H9 (cell line): ENCODE results near the gene CYTH4. TPM values are rescaled to one million over a fixed set of nuclear protein-coding genes. Genes with fewer than 3 reads are reported as not detected.

Experiments
- DNase-seq: peaks from one replicate; pipeline ENCODE4 v3.0.0-alpha.2; 2017
- H2AFZ ChIP-seq: one replicate; pipeline ENCODE4 v1.6.1; 2013; ENCODE audit warnings: mild to moderate bottlenecking, low read length, control low read depth, moderate library complexity
- H2AK5ac ChIP-seq: 2 replicates; pipeline ENCODE4 v1.6.1; 2013; ENCODE audit warnings: low read length, control low read depth, mixed read lengths; ENCODE audit not compliant: insufficient read length
- H2BK120ac ChIP-seq: one replicate; pipeline ENCODE4 v1.6.1; 2013; ENCODE audit warnings: low read depth, mild to moderate bottlenecking, low read length, control low read depth, inconsistent platforms; ENCODE audit not compliant: poor library complexity, severe bottlenecking
- H2BK12ac ChIP-seq: 2 replicates; pipeline ENCODE4 v1.6.1; 2013; ENCODE audit warnings: low read length, control low read depth, mixed read lengths, low read depth; ENCODE audit not compliant: insufficient read length
- H2BK15ac ChIP-seq: 2 replicates; pipeline ENCODE4 v1.6.1; 2013; ENCODE audit warnings: low read depth, low read length, control low read depth
- H2BK20ac ChIP-seq: one replicate; pipeline ENCODE4 v1.6.1; 2013; ENCODE audit warnings: low read depth, mild to moderate bottlenecking, low read length, control low read depth, inconsistent platforms; ENCODE audit not compliant: poor library complexity, severe bottlenecking
- H2BK5ac ChIP-seq: 2 replicates; pipeline ENCODE4 v1.6.1; 2013; ENCODE audit warnings: low read length, control low read depth, mixed read lengths; ENCODE audit not compliant: insufficient read length
- H3K14ac ChIP-seq: 2 replicates; pipeline ENCODE4 v1.6.1; 2013; ENCODE audit warnings: low read length, control low read depth; ENCODE audit not compliant: insufficient read depth
- H3K18ac ChIP-seq: 2 replicates; pipeline ENCODE4 v1.6.1; 2013; ENCODE audit warnings: low read depth, mild to moderate bottlenecking, mixed read lengths, low read length, control low read depth; ENCODE audit not compliant: insufficient read length
- H3K23ac ChIP-seq: 2 replicates; pipeline ENCODE4 v1.6.1; 2013; ENCODE audit warnings: low read length, control low read depth, mixed read lengths, low read depth; ENCODE audit not compliant: insufficient read length
- H3K23me2 ChIP-seq: 2 replicates; pipeline ENCODE4 v1.6.1; 2013; ENCODE audit warnings: low read depth, mild to moderate bottlenecking, mixed read lengths, low read length, control low read depth; ENCODE audit not compliant: insufficient read length, poor library complexity, severe bottlenecking
- H3K27ac ChIP-seq: 2 replicates; pipeline ENCODE4 v1.5.1; 2013; ENCODE audit warnings: low read length, control low read depth, mixed read lengths, low read depth; ENCODE audit not compliant: insufficient read length
- H3K27me3 ChIP-seq: 2 replicates; pipeline ENCODE4 v1.6.1; 2013; ENCODE audit warnings: low read length, control low read depth, inconsistent platforms; ENCODE audit not compliant: insufficient read depth
- H3K4ac ChIP-seq: 2 replicates; pipeline ENCODE4 v1.6.1; 2013; ENCODE audit warnings: low read depth, mild to moderate bottlenecking, control low read depth, inconsistent platforms, low read length, moderate library complexity
- H3K4me1 ChIP-seq: 2 replicates; pipeline ENCODE4 v1.6.1; 2013; ENCODE audit warnings: low read length, control low read depth, inconsistent platforms; ENCODE audit not compliant: insufficient read depth
- H3K4me2 ChIP-seq: 2 replicates; pipeline ENCODE4 v1.6.1; 2013; ENCODE audit warnings: low read length, control low read depth, mixed read lengths; ENCODE audit not compliant: insufficient read length, insufficient read depth
- H3K56ac ChIP-seq: 2 replicates; pipeline ENCODE4 v1.6.1; 2013; ENCODE audit warnings: low read depth, mild to moderate bottlenecking, mixed read lengths, low read length, control low read depth; ENCODE audit not compliant: insufficient read length
- H3K79me1 ChIP-seq: 2 replicates; pipeline ENCODE4 v1.6.1; 2013; ENCODE audit warnings: low read depth, mild to moderate bottlenecking, moderate library complexity, low read length, control low read depth, inconsistent platforms; ENCODE audit not compliant: insufficient read depth, poor library complexity, severe bottlenecking
- H3K79me2 ChIP-seq: 2 replicates; pipeline ENCODE4 v1.6.1; 2013; ENCODE audit warnings: low read length, control low read depth, inconsistent platforms; ENCODE audit not compliant: insufficient read depth
- H3K9ac ChIP-seq: 2 replicates; pipeline ENCODE4 v1.6.1; 2013; ENCODE audit warnings: low read length, control low read depth, mixed read lengths; ENCODE audit not compliant: insufficient read length; ENCODE audit errors: extremely low read depth
- H3K9me3 ChIP-seq: one replicate; pipeline ENCODE4 v1.6.1; 2013; ENCODE audit warnings: low read depth, low read length, inconsistent platforms; ENCODE audit not compliant: control insufficient read depth
- H3T11ph ChIP-seq: one replicate; pipeline ENCODE4 v1.6.1; 2013; ENCODE audit warnings: mild to moderate bottlenecking, low read length, control low read depth, inconsistent platforms
- H4K20me1 ChIP-seq: one replicate; pipeline ENCODE4 v1.6.1; 2013; ENCODE audit not compliant: control insufficient read depth, insufficient read length, insufficient read depth
- H4K5ac ChIP-seq: 2 replicates; pipeline ENCODE4 v1.6.1; 2013; ENCODE audit warnings: low read depth, mild to moderate bottlenecking, mixed read lengths, low read length, control low read depth; ENCODE audit not compliant: insufficient read length
- H4K8ac ChIP-seq: replicated peaks from 2 replicates; pipeline ENCODE4 v1.6.1; 2013; ENCODE audit warnings: low read length, control low read depth, mixed read lengths, low read depth; ENCODE audit not compliant: insufficient read length
- H4K91ac ChIP-seq: 2 replicates; pipeline ENCODE4 v1.6.1; 2013; ENCODE audit warnings: low read depth, mild to moderate bottlenecking, moderate library complexity, mixed read lengths, low read length, control low read depth; ENCODE audit not compliant: insufficient read length
- H3K27ac Mint-ChIP-seq, 3 experiments: 2 replicates in 2 of 3; 3 replicates in 1 of 3; pipeline ENCODE4 v1.8.0; 2020 to 2021; ENCODE audit warnings: mixed read lengths in 3 of 3, mild to moderate bottlenecking in 1 of 3, moderate library complexity in 1 of 3
- H3K27me3 Mint-ChIP-seq: 2 replicates; pipeline ENCODE4 v1.8.0; 2021; ENCODE audit warnings: low read depth, mild to moderate bottlenecking, moderate library complexity, mixed read lengths
- H3K36me3 Mint-ChIP-seq, 3 experiments: 2 replicates in 2 of 3; 3 replicates in 1 of 3; pipeline ENCODE4 v1.8.0; 2020 to 2021; ENCODE audit warnings: low read depth in 3 of 3, mixed read lengths in 3 of 3; ENCODE audit not compliant: insufficient read depth in 1 of 3
- H3K4me1 Mint-ChIP-seq, 2 experiments: 2 replicates each; pipeline ENCODE4 v1.8.0; 2020; ENCODE audit warnings: mixed read lengths in 2 of 2
- H3K4me3 Mint-ChIP-seq, 2 experiments: 2 replicates in 1 of 2; 3 replicates in 1 of 2; pipeline ENCODE4 v1.8.0; 2020 to 2021; ENCODE audit warnings: mild to moderate bottlenecking in 2 of 2, mixed read lengths in 2 of 2, moderate library complexity in 1 of 2
- H3K9me3 Mint-ChIP-seq, 2 experiments: 2 replicates in 1 of 2; 3 replicates in 1 of 2; pipeline ENCODE4 v1.8.0; 2020; ENCODE audit warnings: mild to moderate bottlenecking in 2 of 2, mixed read lengths in 2 of 2, moderate library complexity in 1 of 2
- CTCF ChIP-seq: fragments of 200-600 bp; sonication (generic); conservative IDR thresholded peaks from 3 replicates; pipeline ENCODE4 v1.8.0; 2021; ENCODE audit warnings: antibody characterized with exemption, mild to moderate bottlenecking
- WGBS: extraction: QIAGEN DNeasy Blood & Tissue Kit; methylation state at CpG from one replicate; pipeline ENCODE4 v1.1.7; 2013; ENCODE audit warnings: missing lambda C conversion rate, low lambda C conversion rate, mixed read lengths; ENCODE audit not compliant: insufficient read length; ENCODE audit errors: extremely low coverage; 5-methylcytosine and 5-hydroxymethylcytosine counted together
- total RNA-seq: library from RNA; stranded (reverse); gene quantifications from 2 replicates; pipeline ENCODE4 v1.2.1, GENCODE V29; 2021

CYTH4 gene
- total RNA-seq, 1 experiment from 2014 or later: not detected

- H3K79me2 ChIP-seq: no peaks in the 10 kb centered on the region
- no peak overlapping the region for H3K4me3 Mint-ChIP-seq
- H2BK120ac ChIP-seq: no peak overlapping the region
- H2BK12ac ChIP-seq: no peak overlapping the region
- peaks cover 14% of the 10 kb centered on the region for H3K27me3 Mint-ChIP-seq
- no peaks in the 10 kb centered on the region; a peak in 1 of 5 replicates for H3K9me3 Mint-ChIP-seq
- H3K4me2 ChIP-seq: no peak overlapping the region
- no peaks in the 10 kb centered on the region for H3K27me3 ChIP-seq
- no peaks in the 10 kb centered on the region for H4K20me1 ChIP-seq
- no peak overlapping the region for H3K18ac ChIP-seq
- H2BK5ac ChIP-seq: no peak overlapping the region
- H3K4me1 ChIP-seq: no peaks in the 10 kb centered on the region
- no peak overlapping the region for H3K27ac ChIP-seq
- H4K8ac ChIP-seq: no peak overlapping the region
- H3K79me1 ChIP-seq: no peaks in the 10 kb centered on the region
- no peaks in the 10 kb centered on the region for H3K23me2 ChIP-seq
- H4K91ac ChIP-seq: no peak overlapping the region
- H3K14ac ChIP-seq: no peak overlapping the region
- no peak overlapping the region for H3K23ac ChIP-seq
- no peaks in the 10 kb centered on the region for H3K9me3 ChIP-seq
- no peak overlapping the region for H2BK20ac ChIP-seq
- H3K9ac ChIP-seq: no peak overlapping the region
- DNase-seq: no peak
- no peak overlapping the region for H4K5ac ChIP-seq
- H3K4ac ChIP-seq: no peak overlapping the region; the same call in 1 of the 2 replicates
- TF ChIP-seq CTCF: no peak
- no peaks in the 10 kb centered on the region for H3K36me3 Mint-ChIP-seq
- WGBS: no CpG with 5 or more reads among the region's 11 CpGs
- H3K56ac ChIP-seq: no peak overlapping the region
- H3K27ac Mint-ChIP-seq: no peak overlapping the region; a peak in 1 of 7 replicates
- peaks cover 14 to 40% of the 10 kb centered on the region in 2 experiments for H3K4me1 Mint-ChIP-seq
- H2AFZ ChIP-seq: no peak overlapping the region
- H3T11ph ChIP-seq: no peak overlapping the region
- H2BK15ac ChIP-seq: no peak overlapping the region
- no peak overlapping the region for H2AK5ac ChIP-seq
These were observed 41.9 kb upstream of the CYTH4 start for GRCh38 chr22:37240240-37240940.
